HG03378 (cell line): Measurements from ENCODE around the gene PHF1.
"Not testable (repeated sequence)": the region's sequence is repeated elsewhere in the genome, so short reads cannot be mapped to it uniquely, and the experiment has no call there.

ENCODE experiments used
- ATAC-seq: cut with Tn5 transposase; IDR thresholded peaks from one replicate; pipeline ENCODE4 v1.9.1; 2021; ENCODE audit warnings: mild to moderate bottlenecking, moderate library complexity; ENCODE audit not compliant: unreplicated experiment

Gene PHF1

GRCh38 chr6:33410711-33411631 lies at the start of gene PHF1:
TSS of gene PHF1 (plus strand) at chr6:33411014. CDS start at chr6:33412264, 1,250 bp downstream.
- ATAC-seq, result peak; percentile 26

- not testable (repeated sequence) for ATAC-seq
Measured at GRCh38 chr6:33363486-33363885, 47.3 kb upstream of the PHF1 start.

GRCh38 chr6:33364475-33365205 lies 46.2 kb upstream of the PHF1 start:
- not testable (repeated sequence) for ATAC-seq

GRCh38 chr6:33365206-33365971 lies 45.4 kb upstream of the PHF1 start:
- ATAC-seq, result not testable (repeated sequence)

GRCh38 chr6:33367009-33367714 lies 43.7 kb upstream of the PHF1 start:
- no peak for ATAC-seq

- ATAC-seq, result not testable (repeated sequence)
Measured at GRCh38 chr6:33367715-33368025, 43.1 kb upstream of the PHF1 start.

- ATAC-seq, result not testable (repeated sequence)
Measured at GRCh38 chr6:33371901-33372300, 38.9 kb upstream of the PHF1 start.

GRCh38 chr6:33372526-33373123 lies 38.2 kb upstream of the PHF1 start:
- no peak for ATAC-seq

GRCh38 chr6:33373960-33374910 lies 36.6 kb upstream of the PHF1 start:
- no peak for ATAC-seq

GRCh38 chr6:33375143-33375671 lies 35.6 kb upstream of the PHF1 start:
- ATAC-seq, result no peak

- ATAC-seq, result no peak
Measured at GRCh38 chr6:33377171-33377570, 33.6 kb upstream of the PHF1 start.

GRCh38 chr6:33379184-33379583 lies 31.6 kb upstream of the PHF1 start:
- ATAC-seq, result not testable (repeated sequence)

- ATAC-seq, result no peak
Measured at GRCh38 chr6:33380272-33380981, 30.4 kb upstream of the PHF1 start.

- ATAC-seq, result no peak
Measured at GRCh38 chr6:33383427-33384185, 27.2 kb upstream of the PHF1 start.

- no peak for ATAC-seq
Measured at GRCh38 chr6:33384581-33385020, 26.2 kb upstream of the PHF1 start.

GRCh38 chr6:33390173-33390572 lies 20.6 kb upstream of the PHF1 start:
- no peak for ATAC-seq

- no peak for ATAC-seq
Measured at GRCh38 chr6:33390767-33391277, 20.0 kb upstream of the PHF1 start.
